Stimulated activated naive B cell treated with anti-CD40 and anti-IgM and Interleukin-4, amounts not matched to agents 10 μg/mL and 1 μg/mL and 100 μg/mL, for 72 hours (primary cell): ENCODE data around the gene RAB11FIP3.

Source experiments
- ATAC-seq, 2 donors: fragments of 150-1000 bp; cut with Tn5 transposase; replicated peaks; 2 replicates each; pipeline ENCODE4 v1.10.0; 2021; ENCODE audit warnings: moderate library complexity in 1 of 2
- DNase-seq: peaks from one replicate; pipeline ENCODE4 v3.0.0; 2021
- H3K27ac Mint-ChIP-seq: one replicate; pipeline ENCODE4 v1.8.0; 2022; ENCODE audit warnings: mild to moderate bottlenecking, mixed read lengths
- H3K27me3 Mint-ChIP-seq, 2 donors: one replicate each; pipeline ENCODE4 v1.8.0; 2022; ENCODE audit warnings: mixed read lengths in 2 of 2
- H3K36me3 Mint-ChIP-seq, 2 donors: one replicate each; pipeline ENCODE4 v1.8.0; 2022; ENCODE audit warnings: mixed read lengths in 2 of 2, mild to moderate bottlenecking in 1 of 2
- H3K4me1 Mint-ChIP-seq, 2 donors: one replicate each; pipeline ENCODE4 v1.8.0; 2022; ENCODE audit warnings: mixed read lengths in 2 of 2, mild to moderate bottlenecking in 1 of 2
- H3K4me3 Mint-ChIP-seq, 2 donors: one replicate each; pipeline ENCODE4 v1.8.0; 2022; ENCODE audit warnings: mild to moderate bottlenecking in 2 of 2, mixed read lengths in 2 of 2, moderate library complexity in 1 of 2
- H3K9me3 Mint-ChIP-seq, 2 donors: one replicate each; pipeline ENCODE4 v1.8.0; 2022; ENCODE audit warnings: mixed read lengths in 2 of 2, mild to moderate bottlenecking in 1 of 2

RAB11FIP3 gene

GRCh38 chr16:560701-561412 is 135.4 kb downstream of the RAB11FIP3 start:
- Mint-ChIP-seq H3K27me3 (peaks cover 20 to 38% of the 10 kb centered on the region in 2 donors), H3K27ac (no peak overlapping the region), H3K9me3 (no peaks in the 10 kb centered on the region), H3K4me3 (no peak overlapping the region), H3K4me1 (peaks cover 1 to 7% of the 10 kb centered on the region in 2 donors), H3K36me3 (peaks cover 0 to 2% of the 10 kb centered on the region in 2 donors)
- no peak for ATAC-seq
- DNase-seq, result no peak

GRCh38 chr16:561413-561794 is 136.0 kb downstream of the RAB11FIP3 start:
- Mint-ChIP-seq H3K27me3 (peaks cover 20 to 38% of the 10 kb centered on the region in 2 donors), H3K27ac (no peak overlapping the region), H3K4me3 (no peak overlapping the region), H3K36me3 (peaks cover 0 to 2% of the 10 kb centered on the region in 2 donors), H3K9me3 (no peaks in the 10 kb centered on the region), H3K4me1 (peaks cover 3 to 9% of the 10 kb centered on the region in 2 donors)
- DNase-seq, result no peak
- no peak for ATAC-seq

GRCh38 chr16:561957-562938 is 136.8 kb downstream of the RAB11FIP3 start:
- Mint-ChIP-seq H3K27ac (no peak overlapping the region), H3K27me3 (peaks cover 20 to 37% of the 10 kb centered on the region in 2 donors), H3K4me3 (no peak overlapping the region), H3K9me3 (no peaks in the 10 kb centered on the region), H3K4me1 (peaks cover 9 to 18% of the 10 kb centered on the region in 2 donors), H3K36me3 (peaks cover 0 to 2% of the 10 kb centered on the region in 2 donors)
- DNase-seq, result no peak
- ATAC-seq, result no peak

- Mint-ChIP-seq H3K27me3 (peaks cover 16 to 28% of the 10 kb centered on the region in 2 donors), H3K4me1 (peaks cover 9 to 24% of the 10 kb centered on the region in 2 donors), H3K27ac (no peak overlapping the region), H3K4me3 (no peak overlapping the region), H3K9me3 (no peaks in the 10 kb centered on the region), H3K36me3 (peaks cover 0 to 2% of the 10 kb centered on the region in 2 donors)
- ATAC-seq, result no peak
- no peak for DNase-seq
These were observed 137.7 kb downstream of the RAB11FIP3 start for GRCh38 chr16:563072-563644.

GRCh38 chr16:564690-565418 is 139.4 kb downstream of the RAB11FIP3 start:
- no peak overlapping the region for H3K4me3 Mint-ChIP-seq
- H3K9me3 Mint-ChIP-seq, result no peaks in the 10 kb centered on the region
- no peak for DNase-seq
- H3K36me3 Mint-ChIP-seq, result no peaks in the 10 kb centered on the region
- peak overlapping the region; percentile 80 for H3K27ac Mint-ChIP-seq
- peaks cover 12 to 13% of the 10 kb centered on the region in 2 donors for H3K27me3 Mint-ChIP-seq
- peaks cover 16 to 28% of the 10 kb centered on the region in 2 donors for H3K4me1 Mint-ChIP-seq
- no peak for ATAC-seq

- Mint-ChIP-seq H3K9me3 (no peaks in the 10 kb centered on the region), H3K4me1 (peaks cover 17 to 31% of the 10 kb centered on the region in 2 donors), H3K27ac (peak overlapping the region; percentile 80), H3K27me3 (peaks cover 12 to 13% of the 10 kb centered on the region in 2 donors), H3K36me3 (no peaks in the 10 kb centered on the region), H3K4me3 (no peak overlapping the region)
- no peak for ATAC-seq
- no peak for DNase-seq
These were observed 140.2 kb downstream of the RAB11FIP3 start for GRCh38 chr16:565419-566330.

- peak within 1 kb of the TSS; percentile 81 for H3K27ac Mint-ChIP-seq
- peak within 1 kb of the TSS; percentile 73 to 83 for H3K4me3 Mint-ChIP-seq
- no peaks in the 10 kb centered on the region for H3K9me3 Mint-ChIP-seq
- H3K36me3 Mint-ChIP-seq, result no peaks in the 10 kb centered on the region
- DNase-seq, result peak; percentile 66
- H3K27me3 Mint-ChIP-seq, result peaks cover 9 to 10% of the 10 kb centered on the region in 2 donors
- ATAC-seq, result peak; percentile 77 to 79
- peaks cover 27 to 41% of the 10 kb centered on the region in 2 donors for H3K4me1 Mint-ChIP-seq
These were observed 141.3 kb downstream of the RAB11FIP3 start, which contains the start of gene NHLRC4 for GRCh38 chr16:566475-567372. Gene NHLRC4 (plus strand): TSS chr16:567005. CDS start chr16:568048, 1,043 bp downstream.

- Mint-ChIP-seq H3K4me3 (peak overlapping the region; percentile 73 to 83), H3K36me3 (no peaks in the 10 kb centered on the region), H3K27me3 (peaks cover 1 to 2% of the 10 kb centered on the region in 2 donors), H3K9me3 (no peaks in the 10 kb centered on the region), H3K4me1 (peaks cover 32 to 46% of the 10 kb centered on the region in 2 donors), H3K27ac (peak overlapping the region; percentile 81)
- ATAC-seq (no peak), DNase-seq (no peak)
These were observed 142.2 kb downstream of the RAB11FIP3 start for GRCh38 chr16:567373-568256.

GRCh38 chr16:568401-569258 is 143.2 kb downstream of the RAB11FIP3 start:
- no peaks in the 10 kb centered on the region for H3K27me3 Mint-ChIP-seq
- H3K4me1 Mint-ChIP-seq, result peaks cover 32 to 46% of the 10 kb centered on the region in 2 donors
- peak overlapping the region; percentile 86 to 87 for H3K4me3 Mint-ChIP-seq
- peak overlapping the region; percentile 95 for H3K27ac Mint-ChIP-seq
- no peaks in the 10 kb centered on the region for H3K9me3 Mint-ChIP-seq
- no peak for DNase-seq
- no peak for ATAC-seq
- H3K36me3 Mint-ChIP-seq, result no peaks in the 10 kb centered on the region

GRCh38 chr16:569445-570254 is 144.2 kb downstream of the RAB11FIP3 start, which contains the start of gene PIGQ:
Gene PIGQ (plus strand): TSS chr16:569968. CDS start chr16:574075, 4,107 bp downstream.
- Mint-ChIP-seq H3K4me1 (peaks cover 32 to 46% of the 10 kb centered on the region in 2 donors), H3K9me3 (no peaks in the 10 kb centered on the region), H3K27me3 (no peaks in the 10 kb centered on the region), H3K27ac (peak within 1 kb of the TSS; percentile 95), H3K36me3 (no peaks in the 10 kb centered on the region), H3K4me3 (peak within 1 kb of the TSS; percentile 86 to 87)
- ATAC-seq (peak; percentile 69 to 81), DNase-seq (peak; percentile 53)
